Endothelial cell (in vitro differentiated cells): ENCODE results near the gene TUBA1A. TPM values are rescaled to one million over a fixed set of nuclear protein-coding genes. Genes with fewer than 3 reads are reported as not detected.
"Not testable (repeated sequence)": the region's sequence is repeated elsewhere in the genome, so short reads cannot be mapped to it uniquely, and the experiment has no call there.

Source experiments
- DNase-seq: peaks from one replicate; pipeline ENCODE4 v3.0.0; 2021; ENCODE audit warnings: low spot score
- H3K27ac Mint-ChIP-seq: one replicate; pipeline ENCODE4 v1.8.0; 2021; ENCODE audit warnings: mixed read lengths, inconsistent platforms; ENCODE audit not compliant: unreplicated experiment
- H3K27me3 Mint-ChIP-seq: one replicate; pipeline ENCODE4 v1.8.0; 2021; ENCODE audit warnings: mild to moderate bottlenecking, moderate library complexity, mixed read lengths, inconsistent platforms; ENCODE audit not compliant: unreplicated experiment
- H3K36me3 Mint-ChIP-seq: one replicate; pipeline ENCODE4 v1.8.0; 2021; ENCODE audit warnings: mild to moderate bottlenecking, low read depth, mixed read lengths, inconsistent platforms; ENCODE audit not compliant: unreplicated experiment
- H3K4me1 Mint-ChIP-seq: one replicate; pipeline ENCODE4 v1.8.0; 2021; ENCODE audit warnings: mild to moderate bottlenecking, mixed read lengths, inconsistent platforms; ENCODE audit not compliant: unreplicated experiment
- H3K4me3 Mint-ChIP-seq: one replicate; pipeline ENCODE4 v1.8.0; 2021; ENCODE audit warnings: mild to moderate bottlenecking, mixed read lengths, inconsistent platforms; ENCODE audit not compliant: unreplicated experiment
- H3K9me3 Mint-ChIP-seq: one replicate; pipeline ENCODE4 v1.8.0; 2021; ENCODE audit warnings: mixed read lengths, inconsistent platforms; ENCODE audit not compliant: unreplicated experiment
- CTCF ChIP-seq: fragments of 200-600 bp; sonication (generic); IDR thresholded peaks from one replicate; pipeline ENCODE4 v1.5.0; 2021; ENCODE audit warnings: antibody characterized with exemption; ENCODE audit not compliant: unreplicated experiment
- total RNA-seq: library from RNA; stranded (reverse); fragmentation: NEBNext Ultra II Directional; extraction: Animal tissue kit (Norgen Biotek cat#: 25700); gene quantifications from one replicate; pipeline ENCODE4 v1.2.1, GENCODE V29; 2021; ENCODE audit not compliant: unreplicated experiment

Gene TUBA1A
- total RNA-seq, 1 donor from 2014 or later = 924 TPM

DNA sequence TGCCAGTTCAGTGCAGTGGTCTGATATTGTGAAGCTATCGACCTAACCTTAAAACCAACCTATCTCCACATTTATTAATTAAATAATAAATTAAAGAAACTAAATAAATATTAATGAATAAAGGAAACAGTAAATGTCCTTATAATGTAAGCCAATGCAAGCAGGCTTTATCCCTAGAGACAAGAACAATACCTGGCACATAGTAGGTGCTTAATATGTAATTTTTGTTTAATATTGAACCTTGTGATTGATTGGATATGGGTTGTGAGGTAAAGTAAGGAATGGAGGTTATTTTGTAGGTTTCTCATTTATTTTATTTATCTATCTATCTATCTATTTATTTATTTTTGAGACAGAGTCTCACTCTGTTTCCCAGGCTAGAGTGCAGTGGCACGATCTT lies 49.9 kb downstream of the TUBA1A start:
- Mint-ChIP-seq H3K4me1 (no peaks in the 10 kb centered on the region), H3K4me3 (no peak overlapping the region), H3K36me3 (no peaks in the 10 kb centered on the region), H3K9me3 (no peaks in the 10 kb centered on the region), H3K27ac (no peak overlapping the region), H3K27me3 (no peaks in the 10 kb centered on the region)
- TF ChIP-seq CTCF = no peak
- DNase-seq = no peak

DNA sequence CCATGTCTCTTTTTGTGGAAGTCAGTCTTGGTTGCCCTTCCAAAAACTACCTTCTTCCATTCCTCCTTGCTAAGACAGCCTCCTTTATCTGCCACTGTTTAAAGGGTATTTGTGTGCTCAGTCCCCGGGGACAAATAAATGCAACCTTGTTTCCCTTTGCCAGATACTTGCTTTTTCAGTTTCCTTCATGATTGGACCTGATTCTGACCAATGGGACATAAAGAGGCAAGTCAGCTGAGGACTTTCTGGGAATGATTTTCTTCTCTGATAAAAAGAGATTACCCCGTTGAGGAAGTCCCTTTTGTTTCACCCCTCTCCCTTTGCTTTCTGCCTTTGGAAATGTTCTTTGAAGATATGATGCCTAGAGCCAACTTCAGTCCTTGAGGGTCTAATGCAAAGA lies 50.3 kb downstream of the TUBA1A start:
- no peaks in the 10 kb centered on the region for H3K4me1 Mint-ChIP-seq
- no peaks in the 10 kb centered on the region for H3K9me3 Mint-ChIP-seq
- no peak for TF ChIP-seq CTCF
- H3K4me3 Mint-ChIP-seq = no peak overlapping the region
- no peaks in the 10 kb centered on the region for H3K36me3 Mint-ChIP-seq
- no peak for DNase-seq
- no peak overlapping the region for H3K27ac Mint-ChIP-seq
- no peaks in the 10 kb centered on the region for H3K27me3 Mint-ChIP-seq

- Mint-ChIP-seq H3K36me3 (no peaks in the 10 kb centered on the region), H3K27ac (no peak overlapping the region), H3K4me3 (no peak overlapping the region), H3K4me1 (no peaks in the 10 kb centered on the region), H3K9me3 (no peaks in the 10 kb centered on the region), H3K27me3 (no peaks in the 10 kb centered on the region)
- DNase-seq = no peak
- no peak for TF ChIP-seq CTCF
These were observed 51.4 kb downstream of the TUBA1A start for GRCh38 chr12:49137476-49137875.

GRCh38 chr12:49136997-49137396 lies 51.9 kb downstream of the TUBA1A start:
- not testable (repeated sequence) for H3K27ac Mint-ChIP-seq, H3K4me3 Mint-ChIP-seq, DNase-seq, H3K9me3 Mint-ChIP-seq, H3K4me1 Mint-ChIP-seq, H3K36me3 Mint-ChIP-seq, H3K27me3 Mint-ChIP-seq

Other genes starting within 250 kb of the TUBA1A start
- 307 TPM for gene ARF3, start 231.6 kb downstream of the TUBA1A start, total RNA-seq
- 0.33 TPM for gene WNT10B, start 217.3 kb downstream of the TUBA1A start, total RNA-seq
- gene WNT1, start 210.8 kb downstream of the TUBA1A start, total RNA-seq = not detected
- 0.10 TPM for gene DDN, start 189.7 kb downstream of the TUBA1A start, total RNA-seq
- 24.0 TPM for gene PRKAG1, start 170.3 kb downstream of the TUBA1A start, total RNA-seq
- gene KMT2D, start 128.3 kb downstream of the TUBA1A start, total RNA-seq = 135 TPM
- gene RHEBL1, start 119.1 kb downstream of the TUBA1A start, total RNA-seq = 3.2 TPM
- 0.46 TPM for gene DHH, start 94.3 kb downstream of the TUBA1A start, total RNA-seq
- 175 TPM for gene LMBR1L, start 78.2 kb downstream of the TUBA1A start, total RNA-seq
- gene TUBA1B, start 57.7 kb downstream of the TUBA1A start, total RNA-seq = 915 TPM
- 129 TPM for gene TUBA1C, start 76.0 kb upstream of the TUBA1A start, total RNA-seq
- not detected for gene PRPH, start 106.1 kb upstream of the TUBA1A start, total RNA-seq
- 12.4 TPM for gene TROAP, start 134.2 kb upstream of the TUBA1A start, total RNA-seq
- gene C1QL4, start 148.1 kb upstream of the TUBA1A start, total RNA-seq = not detected
- 1.8 TPM for gene DNAJC22, start 157.8 kb upstream of the TUBA1A start, total RNA-seq
- 37.3 TPM for gene SPATS2, start 178.4 kb upstream of the TUBA1A start, total RNA-seq